ELR (cell line): ENCODE results near the gene MAP3K1.

Experiments
- DNase-seq: peaks from one replicate; pipeline ENCODE4 v3.0.0-alpha.2; 2015; ENCODE audit warnings: low read depth

Gene MAP3K1

GRCh38 chr5:56909294-56910209 lies 94.2 kb downstream of the MAP3K1 start, which contains the start of gene SETD9:
Gene SETD9 (plus strand): TSS chr5:56909596. CDS start chr5:56909646, 50 bp downstream.
- peak; percentile 97 for DNase-seq

DNA sequence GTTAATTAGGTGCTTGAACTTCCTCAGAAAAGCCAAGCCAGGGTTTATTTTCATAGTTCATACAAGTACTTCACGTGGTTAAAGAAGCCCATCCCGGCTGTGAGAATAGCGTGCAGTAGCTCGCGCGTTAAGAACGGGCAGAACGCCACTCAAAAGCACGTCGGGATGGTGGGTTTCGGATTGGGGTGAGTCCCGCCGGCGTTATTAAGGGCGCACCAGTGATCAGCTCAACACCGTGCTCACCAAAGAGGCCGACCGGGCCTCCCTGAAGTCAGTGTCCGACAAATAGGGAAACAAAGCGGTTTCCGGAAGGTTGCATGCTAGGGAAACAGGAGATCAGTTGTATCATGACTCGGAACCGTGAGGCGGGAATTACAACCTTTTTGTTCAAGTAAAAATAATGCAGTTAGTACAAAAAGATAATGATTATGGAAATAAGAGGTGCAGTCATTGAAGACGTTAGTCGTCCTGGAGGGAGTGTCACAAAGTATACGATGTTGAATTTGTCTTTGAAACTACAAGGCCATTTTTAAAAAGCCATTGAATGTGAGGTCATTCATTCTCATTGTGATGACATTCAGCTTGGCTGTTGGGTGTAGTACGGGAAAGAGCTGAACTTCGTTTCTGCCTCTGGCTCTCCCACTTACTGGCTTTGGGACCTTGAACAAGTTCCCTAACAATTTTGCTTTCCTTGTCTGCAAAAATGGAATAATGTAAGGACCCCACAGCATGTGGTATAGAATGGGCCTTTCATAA lies 95.0 kb downstream of the MAP3K1 start:
- DNase-seq = peak; percentile 75

GRCh38 chr5:56913766-56914165 lies 98.4 kb downstream of the MAP3K1 start:
- no peak for DNase-seq

- no peak for DNase-seq
Observed at GRCh38 chr5:56914678-56915077, 99.3 kb downstream of the MAP3K1 start.

DNA sequence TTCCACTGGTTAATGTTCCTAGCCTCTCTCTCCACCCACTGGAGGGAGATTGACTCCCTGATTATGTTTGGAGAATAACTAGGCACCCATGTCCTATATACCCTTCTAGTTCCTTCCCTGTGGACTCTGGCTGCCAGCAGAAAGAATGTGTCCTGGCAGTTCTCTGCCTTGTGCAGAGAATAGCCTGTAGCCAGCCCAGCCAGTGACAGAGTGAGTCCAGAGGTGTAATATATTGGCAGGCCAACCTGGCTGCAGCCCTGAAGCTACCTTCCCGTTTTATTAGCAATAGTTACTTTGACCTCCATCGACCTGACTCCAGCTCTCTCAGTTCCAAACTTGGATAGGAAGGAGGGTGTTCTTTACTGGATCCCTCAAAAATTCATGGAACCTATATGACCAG lies 102.2 kb downstream of the MAP3K1 start:
- DNase-seq = no peak

DNA sequence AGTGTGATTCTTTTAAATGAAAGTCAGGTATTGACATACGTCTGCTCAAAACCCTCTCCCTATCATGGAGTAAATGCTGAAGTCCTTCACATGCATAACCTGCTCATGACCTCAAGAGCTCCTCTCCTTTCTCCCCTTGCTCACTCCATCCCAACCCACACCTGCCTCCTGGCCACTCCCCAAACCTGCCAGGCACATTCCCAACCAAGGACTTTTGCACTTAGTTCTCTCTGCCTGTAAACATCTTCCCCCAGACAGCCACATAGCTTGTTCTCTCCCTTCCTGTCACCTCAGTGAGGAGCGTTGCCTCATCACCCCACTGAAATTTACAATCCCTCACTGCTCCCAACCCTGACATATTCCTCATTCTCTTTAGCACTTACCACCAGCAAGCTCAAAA lies 102.7 kb downstream of the MAP3K1 start:
- no peak for DNase-seq

GRCh38 chr5:56919942-56920662 lies 104.8 kb downstream of the MAP3K1 start:
- no peak for DNase-seq

- DNase-seq = no peak
Observed at GRCh38 chr5:56922922-56923321, 107.6 kb downstream of the MAP3K1 start.

DNA sequence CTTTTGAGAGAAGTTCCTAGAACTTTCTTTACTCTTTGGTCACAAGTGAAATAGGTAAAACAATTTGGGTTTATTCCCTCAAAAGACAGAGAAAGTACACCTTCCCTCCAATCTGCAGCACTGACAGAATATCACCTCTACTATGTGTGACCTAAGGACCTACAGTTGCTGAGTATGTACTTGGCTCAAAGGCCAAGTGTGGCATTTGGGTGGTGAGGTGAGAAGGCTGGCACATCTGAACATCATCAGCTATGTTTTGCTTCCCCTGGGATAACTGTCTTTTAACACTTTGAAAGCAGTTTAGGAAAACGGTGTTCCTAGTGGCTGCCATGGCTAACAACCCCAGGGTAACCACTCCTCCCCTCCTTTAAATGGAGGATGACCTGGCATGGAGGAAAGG lies 119.0 kb downstream of the MAP3K1 start:
- no peak for DNase-seq

- DNase-seq = no peak
Observed at GRCh38 chr5:56938858-56939257, 123.5 kb downstream of the MAP3K1 start.

- no peak for DNase-seq
Observed at GRCh38 chr5:56941981-56942380, 126.6 kb downstream of the MAP3K1 start.
